HEK293 (cell line): Measurements from ENCODE around the gene YWHAQ.

Source experiments
- CTCF ChIA-PET: fragments of 350-600 bp; formaldehyde crosslinking; extraction: SDS; loops from one replicate; lab custom pipeline; 2021; ENCODE audit warnings: antibody characterized with exemption; lab: Yijun Ruan, JAX
- POLR2A ChIA-PET: fragments of 300-600 bp; formaldehyde crosslinking; extraction: SDS; loops from one replicate; lab custom pipeline; 2020; ENCODE audit warnings: antibody characterized with exemption, inconsistent platforms; lab: Yijun Ruan, JAX
- H3K27ac ChIP-seq: fragments of 200-500 bp; sonication (Bioruptor generic); 2 replicates; pipeline ENCODE4 v1.5.1; 2014; ENCODE audit warnings: low read depth, low read length, control low read depth, inconsistent platforms; ENCODE audit errors: extremely low read depth
- H3K36me3 ChIP-seq, 2 experiments: fragments of 200-500 bp in 1 of 2; sonication (Bioruptor generic) in 1 of 2; 1 replicate in 1 of 2; 2 replicates in 1 of 2; pipeline ENCODE4 v1.5.1; 2014 to 2017; ENCODE audit warnings: inconsistent platforms in 2 of 2, low read length in 2 of 2; ENCODE audit not compliant: control insufficient read depth in 2 of 2, insufficient read depth in 1 of 2
- H3K4me1 ChIP-seq: fragments of 200-500 bp; sonication (Bioruptor generic); 2 replicates; pipeline ENCODE4 v1.5.1; 2014; ENCODE audit warnings: mild to moderate bottlenecking, low read length, inconsistent platforms; ENCODE audit not compliant: control insufficient read depth, insufficient read depth
- H3K4me3 ChIP-seq: 2 replicates; pipeline ENCODE4 v1.5.1; 2011; ENCODE audit warnings: low read depth, mild to moderate bottlenecking, control low read depth, low read length, moderate library complexity
- H3K9me3 ChIP-seq: fragments of 200-500 bp; sonication (Bioruptor generic); 2 replicates; pipeline ENCODE4 v1.5.1; 2014; ENCODE audit warnings: low read depth, low read length, inconsistent platforms; ENCODE audit not compliant: control insufficient read depth, insufficient read depth
- GLIS1 ChIP-seq: fragments of 450-650 bp; formaldehyde crosslinking; IDR thresholded peaks from 2 replicates; pipeline ENCODE4 v1.5.1; 2016; ENCODE audit warnings: missing biosample characterization, missing genetic modification characterization
- IKZF3 ChIP-seq: fragments of 450-650 bp; IDR thresholded peaks from 2 replicates; pipeline ENCODE4 v1.5.0; 2018; ENCODE audit warnings: missing biosample characterization, mild to moderate bottlenecking, missing genetic modification characterization, moderate library complexity
- KLF7 ChIP-seq: fragments of 450-650 bp; formaldehyde crosslinking; IDR thresholded peaks from 2 replicates; pipeline ENCODE4 v1.5.1; 2016; ENCODE audit warnings: missing biosample characterization, missing genetic modification characterization, borderline replicate concordance
- KLF8 ChIP-seq: fragments of 450-650 bp; formaldehyde crosslinking; IDR thresholded peaks from 2 replicates; pipeline ENCODE4 v1.5.1; 2016; ENCODE audit warnings: missing biosample characterization, missing genetic modification characterization
- OSR2 ChIP-seq: fragments of 450-650 bp; formaldehyde crosslinking; IDR thresholded peaks from 2 replicates; pipeline ENCODE4 v1.5.1; 2016; ENCODE audit warnings: missing biosample characterization, missing genetic modification characterization
- OVOL3 ChIP-seq: fragments of 450-650 bp; formaldehyde crosslinking; IDR thresholded peaks from 2 replicates; pipeline ENCODE4 v1.5.1; 2016; ENCODE audit warnings: missing biosample characterization, missing genetic modification characterization
- ZFP3 ChIP-seq: fragments of 450-650 bp; formaldehyde crosslinking; IDR thresholded peaks from 2 replicates; pipeline ENCODE4 v1.5.1; 2016; ENCODE audit warnings: low read depth, missing biosample characterization, missing genetic modification characterization
- ZNF112 ChIP-seq: fragments of 450-650 bp; formaldehyde crosslinking; IDR thresholded peaks from 2 replicates; pipeline ENCODE4 v1.5.0; 2017; ENCODE audit warnings: missing biosample characterization, missing genetic modification characterization
- ZNF157 ChIP-seq: fragments of 450-650 bp; formaldehyde crosslinking; IDR thresholded peaks from 2 replicates; pipeline ENCODE4 v1.5.1; 2016; ENCODE audit warnings: missing biosample characterization, missing genetic modification characterization
- ZNF174 ChIP-seq: fragments of 450-650 bp; formaldehyde crosslinking; IDR thresholded peaks from 2 replicates; pipeline ENCODE4 v1.5.0; 2017; ENCODE audit warnings: missing biosample characterization, mild to moderate bottlenecking, missing genetic modification characterization
- ZNF223 ChIP-seq: fragments of 450-650 bp; formaldehyde crosslinking; IDR thresholded peaks from 2 replicates; pipeline ENCODE4 v1.5.1; 2016; ENCODE audit warnings: missing biosample characterization, missing genetic modification characterization
- ZNF239 ChIP-seq: fragments of 450-650 bp; formaldehyde crosslinking; IDR thresholded peaks from 2 replicates; pipeline ENCODE4 v1.5.1; 2016; ENCODE audit warnings: missing biosample characterization, missing genetic modification characterization
- ZNF274 ChIP-seq, 2 experiments: fragments of 200-500 bp in 1 of 2; fragments of 450-650 bp in 1 of 2; sonication (Bioruptor generic) in 1 of 2; formaldehyde crosslinking in 1 of 2; IDR thresholded peaks; 2 replicates each; pipeline versions ENCODE4 v1.5.1 to v1.6.1; 2014 to 2016; ENCODE audit warnings: borderline replicate concordance in 1 of 2, inconsistent platforms in 1 of 2, low read length in 1 of 2, missing biosample characterization in 1 of 2, missing genetic modification characterization in 1 of 2
- ZNF416 ChIP-seq: fragments of 450-650 bp; formaldehyde crosslinking; IDR thresholded peaks from 2 replicates; pipeline ENCODE4 v1.5.1; 2016; ENCODE audit warnings: missing biosample characterization, missing genetic modification characterization
- ZNF473 ChIP-seq: fragments of 450-650 bp; formaldehyde crosslinking; IDR thresholded peaks from 2 replicates; pipeline ENCODE4 v1.5.1; 2017; ENCODE audit warnings: missing biosample characterization, missing genetic modification characterization
- ZNF530 ChIP-seq: fragments of 450-650 bp; formaldehyde crosslinking; IDR thresholded peaks from 2 replicates; pipeline ENCODE4 v1.5.1; 2016; ENCODE audit warnings: low read depth, missing biosample characterization, missing genetic modification characterization
- ZNF549 ChIP-seq: fragments of 450-650 bp; IDR thresholded peaks from 2 replicates; pipeline ENCODE4 v1.5.1; 2018; ENCODE audit warnings: missing biosample characterization, missing genetic modification characterization, mild to moderate bottlenecking, inconsistent platforms, moderate library complexity
- ZNF707 ChIP-seq: fragments of 450-650 bp; formaldehyde crosslinking; IDR thresholded peaks from 2 replicates; pipeline ENCODE4 v1.5.1; 2016; ENCODE audit warnings: missing biosample characterization, missing genetic modification characterization
- ZNF776 ChIP-seq: fragments of 450-650 bp; formaldehyde crosslinking; IDR thresholded peaks from 2 replicates; pipeline ENCODE4 v1.5.0; 2017; ENCODE audit warnings: missing biosample characterization, missing genetic modification characterization, borderline replicate concordance
- ZNF785 ChIP-seq: fragments of 450-650 bp; formaldehyde crosslinking; IDR thresholded peaks from 2 replicates; pipeline ENCODE4 v1.5.1; 2016; ENCODE audit warnings: missing biosample characterization, missing genetic modification characterization
- ZNF791 ChIP-seq: fragments of 450-650 bp; formaldehyde crosslinking; IDR thresholded peaks from 2 replicates; pipeline ENCODE4 v1.5.1; 2016; ENCODE audit warnings: missing biosample characterization, missing genetic modification characterization
- TF ChIP-seq, protein P1 (sequence below): fragments of 450-650 bp; formaldehyde crosslinking; IDR thresholded peaks from 2 replicates; pipeline ENCODE4 v1.5.1; 2016; ENCODE audit warnings: missing biosample characterization, missing genetic modification characterization
- TF ChIP-seq, protein P2 (sequence below): fragments of 450-650 bp; formaldehyde crosslinking; IDR thresholded peaks from 2 replicates; pipeline ENCODE4 v1.5.1; 2016; ENCODE audit warnings: missing biosample characterization, missing genetic modification characterization
- TF ChIP-seq, protein P3 (sequence below): IDR thresholded peaks from 2 replicates; pipeline ENCODE4 v1.6.1; 2011; ENCODE audit warnings: mild to moderate bottlenecking, low read depth, low read length, borderline replicate concordance

YWHAQ gene

DNA sequence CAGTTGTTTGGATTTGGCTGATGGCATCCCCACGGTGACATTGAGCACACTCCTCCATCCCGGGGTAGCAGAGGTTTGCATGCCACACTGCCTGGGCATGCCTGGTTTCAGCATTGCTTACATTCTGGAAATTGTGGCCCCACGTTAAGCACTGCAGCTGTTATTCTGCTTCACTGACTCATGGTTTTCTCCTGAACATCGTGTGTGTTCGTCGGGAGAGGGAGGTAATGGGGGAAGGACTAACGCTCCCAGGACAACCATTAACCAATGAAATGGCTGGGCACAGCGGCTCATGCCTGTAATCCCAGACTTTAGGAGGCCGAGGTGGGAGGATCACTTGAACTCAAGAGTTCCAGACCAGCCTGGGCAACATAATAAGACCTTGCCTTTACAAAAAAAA is 28.2 kb upstream of the YWHAQ start:
- Histone ChIP-seq H3K27ac (no peak overlapping the region), H3K4me3 (no peak overlapping the region), H3K9me3 (no peaks in the 10 kb centered on the region), H3K36me3 (no peaks in the 10 kb centered on the region), H3K4me1 (peaks cover 5% of the 10 kb centered on the region; the same call in 1 of the 2 replicates)
- POLR2A ChIA-PET = no interaction called here
- TF ChIP-seq OVOL3 (tag by site-specific recombination) (no peak), ZNF549 (tag by site-specific recombination) (no peak), ZNF785 (tag by site-specific recombination) (no peak), ZFP3 (tag by site-specific recombination) (no peak), ZNF707 (tag by site-specific recombination) (no peak), ZNF112 (tag by site-specific recombination) (no peak), KLF7 (no peak), ZNF239 (tag by site-specific recombination) (no peak), ZNF157 (tag by site-specific recombination) (no peak), ZNF791 (tag by site-specific recombination) (no peak), IKZF3 (tag by site-specific recombination) (no peak), ZNF174 (tag by site-specific recombination) (no peak)
- CTCF ChIA-PET = interaction anchor here (0.7 kb wide), 1 partner anchor 31 kb away, joined by 3 read pairs; no protein-coding TSS in a partner anchor

DNA sequence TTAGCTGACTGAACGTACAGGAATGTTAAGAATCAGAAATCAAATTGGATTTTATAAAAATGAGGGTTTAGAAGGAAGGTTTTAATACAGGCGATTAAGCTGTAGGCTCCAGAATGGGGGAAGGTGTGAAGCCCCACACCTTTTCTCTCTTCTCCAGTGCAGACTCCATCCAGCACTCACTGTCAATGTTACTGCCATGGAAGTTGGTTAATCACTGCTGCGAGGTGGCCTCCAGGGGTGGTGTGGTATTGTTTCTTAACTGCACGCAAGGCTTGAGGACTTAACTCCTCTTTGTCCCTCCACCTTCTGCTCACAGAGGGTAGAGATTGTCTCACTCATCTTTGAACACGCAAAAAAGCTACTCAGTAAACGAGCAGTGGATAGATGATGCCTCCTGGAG is 26.9 kb upstream of the YWHAQ start:
- peaks cover 7% of the 10 kb centered on the region for H3K4me1 ChIP-seq
- no peaks in the 10 kb centered on the region for H3K36me3 ChIP-seq
- H3K27ac ChIP-seq = no peak overlapping the region
- TF ChIP-seq ZNF223 (tag by site-specific recombination) = no peak
- TF ChIP-seq GLIS1 (tag by site-specific recombination) = 0 out of 2 replicates have a peak, but pooled peaks have one; percentile 34
- ChIA-PET CTCF (no interaction called here), POLR2A (interaction anchor here (2.0 kb wide), 1 partner anchor 27 kb away, joined by 10 read pairs; the partner anchor contains the start of gene YWHAQ)
- no peaks in the 10 kb centered on the region for H3K9me3 ChIP-seq
- H3K4me3 ChIP-seq = no peak overlapping the region

DNA sequence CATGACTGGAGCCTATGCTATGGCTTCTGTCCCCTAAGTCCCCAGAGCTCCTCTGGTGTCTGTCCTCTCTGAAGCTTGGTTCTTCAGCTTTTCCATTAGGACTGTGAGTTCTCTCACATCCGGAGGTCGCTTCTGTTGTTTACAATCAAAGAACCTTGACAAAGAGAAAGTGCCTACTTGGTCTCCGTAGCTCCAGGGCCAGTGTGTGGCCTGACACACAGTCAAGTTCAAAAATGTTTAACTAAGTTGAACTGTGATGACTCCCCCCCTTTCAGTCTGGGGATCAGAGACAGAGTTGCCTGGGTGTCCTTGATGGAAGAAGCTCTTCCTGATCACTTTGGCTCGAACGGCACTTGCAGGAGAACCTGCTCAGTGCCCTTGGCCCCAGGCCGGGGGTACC is 26.3 kb upstream of the YWHAQ start:
- CTCF ChIA-PET = no interaction called here
- Histone ChIP-seq H3K27ac (no peak overlapping the region; the same call in 1 of the 2 replicates), H3K36me3 (no peaks in the 10 kb centered on the region), H3K4me3 (no peak overlapping the region), H3K9me3 (no peaks in the 10 kb centered on the region), H3K4me1 (peaks cover 11% of the 10 kb centered on the region)
- POLR2A ChIA-PET = interaction anchor here (2.0 kb wide), 1 partner anchor 26 kb away, joined by 10 read pairs; the partner anchor contains the start of gene YWHAQ
- TF ChIP-seq, protein P1, sequence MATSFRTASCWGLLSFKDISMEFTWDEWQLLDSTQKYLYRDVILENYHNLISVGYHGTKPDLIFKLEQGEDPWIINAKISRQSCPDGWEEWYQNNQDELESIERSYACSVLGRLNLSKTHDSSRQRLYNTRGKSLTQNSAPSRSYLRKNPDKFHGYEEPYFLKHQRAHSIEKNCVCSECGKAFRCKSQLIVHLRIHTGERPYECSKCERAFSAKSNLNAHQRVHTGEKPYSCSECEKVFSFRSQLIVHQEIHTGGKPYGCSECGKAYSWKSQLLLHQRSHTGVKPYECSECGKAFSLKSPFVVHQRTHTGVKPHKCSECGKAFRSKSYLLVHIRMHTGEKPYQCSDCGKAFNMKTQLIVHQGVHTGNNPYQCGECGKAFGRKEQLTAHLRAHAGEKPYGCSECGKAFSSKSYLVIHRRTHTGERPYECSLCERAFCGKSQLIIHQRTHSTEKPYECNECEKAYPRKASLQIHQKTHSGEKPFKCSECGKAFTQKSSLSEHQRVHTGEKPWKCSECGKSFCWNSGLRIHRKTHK (tag by site-specific recombination) = no peak
- TF ChIP-seq IKZF3 (tag by site-specific recombination) (no peak), ZNF416 (tag by site-specific recombination) (no peak), ZNF274 (IDR thresholded peaks at IDR 0.05; ENCODE audit: low read length) (no peak), ZNF274 (tag by site-specific recombination; IDR thresholded peaks at IDR 0.05; ENCODE audit: borderline replicate concordance) (no peak), ZNF549 (tag by site-specific recombination) (no peak), OSR2 (tag by site-specific recombination) (no peak), ZNF530 (tag by site-specific recombination) (no peak), ZNF776 (no peak), ZNF473 (tag by site-specific recombination) (no peak), KLF8 (tag by site-specific recombination) (no peak)
- TF ChIP-seq, protein P2, sequence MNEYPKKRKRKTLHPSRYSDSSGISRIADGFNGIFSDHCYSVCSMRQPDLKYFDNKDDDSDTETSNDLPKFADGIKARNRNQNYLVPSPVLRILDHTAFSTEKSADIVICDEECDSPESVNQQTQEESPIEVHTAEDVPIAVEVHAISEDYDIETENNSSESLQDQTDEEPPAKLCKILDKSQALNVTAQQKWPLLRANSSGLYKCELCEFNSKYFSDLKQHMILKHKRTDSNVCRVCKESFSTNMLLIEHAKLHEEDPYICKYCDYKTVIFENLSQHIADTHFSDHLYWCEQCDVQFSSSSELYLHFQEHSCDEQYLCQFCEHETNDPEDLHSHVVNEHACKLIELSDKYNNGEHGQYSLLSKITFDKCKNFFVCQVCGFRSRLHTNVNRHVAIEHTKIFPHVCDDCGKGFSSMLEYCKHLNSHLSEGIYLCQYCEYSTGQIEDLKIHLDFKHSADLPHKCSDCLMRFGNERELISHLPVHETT (tag by site-specific recombination) = no peak
- TF ChIP-seq, protein P3, sequence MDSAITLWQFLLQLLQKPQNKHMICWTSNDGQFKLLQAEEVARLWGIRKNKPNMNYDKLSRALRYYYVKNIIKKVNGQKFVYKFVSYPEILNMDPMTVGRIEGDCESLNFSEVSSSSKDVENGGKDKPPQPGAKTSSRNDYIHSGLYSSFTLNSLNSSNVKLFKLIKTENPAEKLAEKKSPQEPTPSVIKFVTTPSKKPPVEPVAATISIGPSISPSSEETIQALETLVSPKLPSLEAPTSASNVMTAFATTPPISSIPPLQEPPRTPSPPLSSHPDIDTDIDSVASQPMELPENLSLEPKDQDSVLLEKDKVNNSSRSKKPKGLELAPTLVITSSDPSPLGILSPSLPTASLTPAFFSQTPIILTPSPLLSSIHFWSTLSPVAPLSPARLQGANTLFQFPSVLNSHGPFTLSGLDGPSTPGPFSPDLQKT = no peak
